Measurements from ENCODE around the gene KCNAB1.

Gene KCNAB1

GRCh38 chr3:156483426-156483825 lies 363.0 kb downstream of the KCNAB1 start:
- DNase-seq (ENCODE audit: low spot score) (peak; percentile 16), FAIRE-seq (no peak)

- DNase-seq (ENCODE audit: low spot score): peak; percentile 47
- FAIRE-seq: no peak
Observed at GRCh38 chr3:156483961-156484787, 363.8 kb downstream of the KCNAB1 start.

GRCh38 chr3:156488767-156489166 lies 368.4 kb downstream of the KCNAB1 start:
- no peak for FAIRE-seq
- no peak for DNase-seq (ENCODE audit: low spot score)

- DNase-seq (ENCODE audit: low spot score): no peak
- FAIRE-seq: no peak
Observed at GRCh38 chr3:156489462-156489911, 369.1 kb downstream of the KCNAB1 start.

- FAIRE-seq (no peak), DNase-seq (ENCODE audit: low spot score) (no peak)
Observed at GRCh38 chr3:156491192-156491591, 370.8 kb downstream of the KCNAB1 start.

GRCh38 chr3:156492801-156493261 lies 372.5 kb downstream of the KCNAB1 start:
- no peak for FAIRE-seq
- no peak for DNase-seq (ENCODE audit: low spot score)

- FAIRE-seq: no peak
- no peak for DNase-seq (ENCODE audit: low spot score)
Observed at GRCh38 chr3:156493887-156494286, 373.5 kb downstream of the KCNAB1 start.

GRCh38 chr3:156495816-156496215 lies 375.4 kb downstream of the KCNAB1 start:
- no peak for DNase-seq (ENCODE audit: low spot score)
- FAIRE-seq: no peak

GRCh38 chr3:156497326-156497725 lies 376.9 kb downstream of the KCNAB1 start:
- FAIRE-seq (no peak), DNase-seq (ENCODE audit: low spot score) (no peak)

GRCh38 chr3:156498307-156498706 lies 377.9 kb downstream of the KCNAB1 start:
- no peak for FAIRE-seq
- DNase-seq (ENCODE audit: low spot score): no peak

GRCh38 chr3:156507285-156507684 lies 386.9 kb downstream of the KCNAB1 start:
- no peak for DNase-seq (ENCODE audit: low spot score)

GRCh38 chr3:156509189-156510174 lies 389.1 kb downstream of the KCNAB1 start:
- FAIRE-seq: no peak

More at GRCh38 chr3:156507285-156507684, 386.9 kb downstream of the KCNAB1 start:
- no peak for FAIRE-seq

GRCh38 chr3:156511987-156512677 lies 391.8 kb downstream of the KCNAB1 start:
- FAIRE-seq: no peak
- no peak for DNase-seq (ENCODE audit: low spot score)

More at GRCh38 chr3:156509189-156510174, 389.1 kb downstream of the KCNAB1 start:
- DNase-seq (ENCODE audit: low spot score): peak; percentile 42

- no peak for DNase-seq (ENCODE audit: low spot score)
- no peak for FAIRE-seq
Observed at GRCh38 chr3:156513619-156514018, 393.2 kb downstream of the KCNAB1 start.

GRCh38 chr3:156516284-156516683 lies 395.9 kb downstream of the KCNAB1 start:
- DNase-seq (ENCODE audit: low spot score) (no peak), FAIRE-seq (no peak)

GRCh38 chr3:156516961-156517360 lies 396.6 kb downstream of the KCNAB1 start:
- FAIRE-seq: no peak

GRCh38 chr3:156518726-156519125 lies 398.3 kb downstream of the KCNAB1 start:
- FAIRE-seq (no peak), DNase-seq (ENCODE audit: low spot score) (no peak)

More at GRCh38 chr3:156516961-156517360, 396.6 kb downstream of the KCNAB1 start:
- no peak for DNase-seq (ENCODE audit: low spot score)

GRCh38 chr3:156519758-156520162 lies 399.4 kb downstream of the KCNAB1 start:
- no peak for DNase-seq (ENCODE audit: low spot score)
- FAIRE-seq: no peak

- no peak for FAIRE-seq
- DNase-seq (ENCODE audit: low spot score): no peak
Observed at GRCh38 chr3:156522673-156523072, 402.3 kb downstream of the KCNAB1 start.

- FAIRE-seq (no peak), DNase-seq (ENCODE audit: low spot score) (no peak)
Observed at GRCh38 chr3:156525808-156526207, 405.4 kb downstream of the KCNAB1 start.

- no peak for FAIRE-seq
- DNase-seq (ENCODE audit: low spot score): no peak
Observed at GRCh38 chr3:156527060-156527459, 406.7 kb downstream of the KCNAB1 start.

All from urothelium cell line (cell line).